GM18867 (cell line): ENCODE results near the gene IL12RB1.

Experiments
- ATAC-seq: cut with Tn5 transposase; IDR thresholded peaks from one replicate; pipeline ENCODE4 v1.9.1; 2021; ENCODE audit warnings: mild to moderate bottlenecking, moderate library complexity; ENCODE audit not compliant: unreplicated experiment

IL12RB1 gene

GRCh38 chr19:18090545-18091216 is 3.9 kb upstream of the IL12RB1 start:
- ATAC-seq: no peak

GRCh38 chr19:18089726-18090125 is 3.0 kb upstream of the IL12RB1 start:
- no peak for ATAC-seq

DNA sequence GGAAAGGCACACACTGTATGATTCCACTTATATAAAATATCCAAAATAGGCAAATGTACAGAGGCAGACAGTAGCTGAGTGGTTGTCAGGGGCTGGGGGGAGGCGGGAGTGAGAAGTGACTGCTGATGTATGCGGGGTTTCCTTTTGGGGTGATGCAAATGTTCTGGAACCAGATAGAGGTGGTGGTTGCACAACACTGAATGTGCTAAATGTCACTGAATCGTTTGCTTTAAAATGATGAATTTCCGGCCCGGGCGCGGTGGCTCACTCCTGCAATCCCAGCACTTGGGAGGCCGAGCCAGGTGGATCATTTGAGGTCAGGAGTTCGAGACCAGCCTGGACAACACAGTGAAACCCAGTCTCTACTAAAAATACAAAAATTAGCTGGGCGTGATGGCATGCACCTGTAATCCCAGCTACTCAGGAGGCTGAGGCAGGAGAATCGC is 2.4 kb upstream of the IL12RB1 start:
- ATAC-seq: peak; percentile 50

DNA sequence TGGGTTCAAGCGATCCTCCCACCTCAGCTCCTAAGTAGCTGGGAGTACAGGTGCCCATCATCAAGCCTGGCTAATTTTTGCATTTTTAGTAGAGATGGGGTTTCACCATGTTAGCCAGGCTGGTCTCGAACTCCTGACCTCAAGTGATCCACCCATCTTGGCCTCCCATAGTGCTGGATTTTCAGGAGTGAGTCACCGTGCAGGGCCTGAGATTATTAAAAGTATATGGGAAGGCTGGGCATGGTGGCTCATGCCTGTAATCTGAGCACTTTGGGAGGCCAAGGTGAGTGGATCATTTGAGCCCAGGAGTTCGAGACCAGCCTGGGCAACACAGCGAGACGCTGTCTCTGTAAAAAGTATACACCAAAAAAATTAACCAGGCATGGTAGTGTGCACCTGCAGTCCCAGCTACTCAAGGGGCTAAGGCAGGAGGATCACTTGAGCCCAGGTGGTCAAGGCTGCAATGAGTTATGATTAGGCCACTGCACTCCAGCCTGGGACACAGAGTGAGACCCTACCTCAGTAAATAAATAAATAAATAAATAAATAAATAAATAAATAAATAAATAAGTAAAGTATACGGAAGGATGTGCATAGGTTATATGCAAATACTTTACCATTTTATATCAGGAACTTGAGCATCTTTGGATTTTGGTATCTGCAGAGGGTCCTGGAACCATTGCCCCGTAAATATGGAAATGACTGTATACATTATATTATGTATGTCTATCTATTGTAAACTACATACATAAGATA is 854 bp downstream of the IL12RB1 start:
- ATAC-seq: no peak

GRCh38 chr19:18083929-18084684 is 2.6 kb downstream of the IL12RB1 start:
- no peak for ATAC-seq

GRCh38 chr19:18074192-18074591 is 12.5 kb downstream of the IL12RB1 start:
- no peak for ATAC-seq

DNA sequence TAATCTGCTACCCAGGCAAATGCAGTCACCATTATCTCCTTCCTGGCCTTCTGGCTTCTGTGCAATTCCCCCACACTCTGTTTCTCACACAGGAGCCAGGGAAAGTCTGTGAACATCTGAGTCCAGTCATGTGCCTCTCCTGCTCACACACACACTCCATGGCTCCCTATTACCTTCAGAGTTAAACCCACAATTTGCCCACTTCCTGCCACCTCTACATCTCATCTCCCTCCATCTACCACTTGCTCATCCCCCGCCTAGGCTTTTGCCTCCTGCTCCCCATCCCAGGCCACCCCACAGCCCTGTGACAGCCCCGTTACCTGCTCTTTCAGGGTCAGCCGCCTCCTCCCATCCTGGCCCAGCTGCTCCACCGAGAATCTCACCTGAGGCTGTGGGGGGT is 13.5 kb downstream of the IL12RB1 start:
- no peak for ATAC-seq

- no peak for ATAC-seq
Observed at GRCh38 chr19:18072335-18072734, 14.4 kb downstream of the IL12RB1 start.

DNA sequence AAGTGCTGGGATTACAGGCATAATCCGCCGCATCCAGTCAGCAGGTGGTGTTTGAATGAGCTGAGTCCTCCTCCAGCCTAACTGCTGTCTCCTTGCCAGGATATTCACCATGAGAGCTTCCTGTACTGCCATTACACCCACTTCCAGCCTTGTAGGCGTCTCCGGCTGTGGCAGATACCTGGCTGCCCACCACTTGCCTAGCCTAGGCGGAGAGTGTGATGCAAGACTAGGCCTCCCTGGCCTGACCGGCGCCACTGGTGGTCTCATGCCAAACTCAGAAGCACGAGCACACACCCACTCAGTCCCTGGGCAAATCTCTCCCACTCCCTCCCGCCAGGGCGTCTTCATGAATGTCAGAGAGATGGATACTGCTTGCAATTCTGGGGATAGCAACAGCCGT is 16.6 kb downstream of the IL12RB1 start:
- ATAC-seq: no peak

GRCh38 chr19:18069383-18069782 is 17.4 kb downstream of the IL12RB1 start:
- no peak for ATAC-seq

- no peak for ATAC-seq
Observed at GRCh38 chr19:18068395-18068794, 18.3 kb downstream of the IL12RB1 start.

- no peak for ATAC-seq
Observed at GRCh38 chr19:18065173-18065495, 21.6 kb downstream of the IL12RB1 start.

GRCh38 chr19:18063463-18063862 is 23.3 kb downstream of the IL12RB1 start:
- ATAC-seq: no peak

GRCh38 chr19:18062028-18062427 is 24.7 kb downstream of the IL12RB1 start:
- no peak for ATAC-seq

GRCh38 chr19:18060472-18060871 is 26.3 kb downstream of the IL12RB1 start:
- no peak for ATAC-seq

DNA sequence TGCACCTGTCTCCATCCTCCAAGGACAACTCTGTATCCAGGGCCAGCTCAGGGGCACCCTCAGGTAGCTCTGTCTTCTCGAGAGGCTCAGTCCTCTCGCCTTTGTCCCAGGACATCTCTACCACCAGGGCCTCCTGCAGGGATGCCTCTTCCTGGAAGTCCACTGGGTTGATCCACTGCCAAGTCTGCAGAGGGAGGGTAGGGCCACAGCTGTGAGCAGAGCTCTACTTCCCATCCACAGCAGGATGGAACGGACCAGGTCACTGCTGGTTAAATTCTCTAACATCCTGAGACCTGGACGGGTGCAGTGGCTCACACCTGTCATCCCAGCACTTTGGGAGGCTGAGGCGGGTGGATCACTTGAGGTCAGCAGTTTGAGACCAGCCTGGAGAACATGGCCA is 26.8 kb downstream of the IL12RB1 start:
- ATAC-seq: no peak

DNA sequence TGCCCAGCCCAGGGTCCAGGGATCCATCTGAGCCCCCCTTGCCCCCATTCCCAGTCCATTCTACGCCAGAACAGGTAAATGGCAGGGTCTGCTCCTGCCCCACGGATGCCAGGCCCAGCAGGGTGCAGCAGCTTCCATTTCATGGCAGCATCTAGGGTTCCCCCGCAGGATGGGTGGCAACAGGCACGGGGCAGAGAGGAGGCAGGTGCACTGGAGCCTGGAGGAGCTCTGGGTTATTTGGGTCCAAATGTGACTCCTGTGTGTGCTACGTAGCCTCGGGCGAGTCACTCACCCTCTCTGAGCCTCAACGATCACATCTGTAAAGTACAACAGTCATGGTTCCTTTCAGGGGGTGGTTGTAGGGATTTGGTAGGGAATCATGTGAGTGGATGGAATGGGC is 27.4 kb downstream of the IL12RB1 start:
- no peak for ATAC-seq

GRCh38 chr19:18058208-18059009 is 28.3 kb downstream of the IL12RB1 start:
- ATAC-seq: peak; percentile 42

GRCh38 chr19:18057557-18057956 is 29.2 kb downstream of the IL12RB1 start:
- no peak for ATAC-seq

GRCh38 chr19:18055967-18056366 is 30.8 kb downstream of the IL12RB1 start:
- no peak for ATAC-seq

DNA sequence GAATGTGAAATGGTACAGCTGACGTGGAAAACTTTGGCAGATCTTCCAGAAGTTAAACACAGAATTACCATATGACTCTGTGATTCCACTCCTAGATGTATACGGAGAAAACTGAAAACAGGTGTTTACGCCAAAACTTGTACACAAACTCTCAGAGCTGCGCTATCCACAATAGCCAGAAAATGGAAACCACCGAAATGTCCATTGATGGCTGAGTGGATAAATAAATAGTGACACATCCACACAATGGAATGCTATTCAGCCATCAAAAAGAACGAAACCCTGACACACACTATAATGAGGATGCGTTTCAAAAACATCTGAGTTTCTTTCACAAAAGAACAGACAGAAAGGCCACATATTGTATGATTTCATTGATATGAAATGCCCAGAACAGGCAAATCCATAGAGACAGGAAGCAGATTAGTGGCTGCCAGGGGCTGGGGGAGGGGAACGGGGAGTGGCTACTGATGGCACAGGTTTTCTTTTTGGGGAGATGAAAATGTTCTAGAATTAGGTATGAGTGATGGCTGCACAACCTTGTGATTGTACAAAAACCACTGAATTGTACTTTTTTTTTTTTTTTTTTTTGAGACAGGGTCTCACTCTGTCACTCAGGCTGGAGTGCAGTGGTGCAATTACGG is 33.0 kb downstream of the IL12RB1 start:
- no peak for ATAC-seq
